Activated CD4-positive, alpha-beta T cell treated with anti-CD3 and anti-CD28 coated beads, Interleukin-2, Interleukin-6, amounts not matched to agents 100 ng/mL and 50 ng/mL, durations not matched to agents 16 hours and 8 hours (primary cell): Measurements from ENCODE around the gene RNF111.
"Not testable (repeated sequence)": the region's sequence is repeated elsewhere in the genome, so short reads cannot be mapped to it uniquely, and the experiment has no call there.

Source experiments
- DNase-seq: peaks from one replicate; pipeline ENCODE4 v3.0.0-alpha.2; 2020

RNF111 gene

GRCh38 chr15:59063042-59063441, 75.6 kb downstream of the RNF111 start:
- DNase-seq, result no peak

GRCh38 chr15:59069430-59069829, 82.0 kb downstream of the RNF111 start:
- no peak for DNase-seq

DNA sequence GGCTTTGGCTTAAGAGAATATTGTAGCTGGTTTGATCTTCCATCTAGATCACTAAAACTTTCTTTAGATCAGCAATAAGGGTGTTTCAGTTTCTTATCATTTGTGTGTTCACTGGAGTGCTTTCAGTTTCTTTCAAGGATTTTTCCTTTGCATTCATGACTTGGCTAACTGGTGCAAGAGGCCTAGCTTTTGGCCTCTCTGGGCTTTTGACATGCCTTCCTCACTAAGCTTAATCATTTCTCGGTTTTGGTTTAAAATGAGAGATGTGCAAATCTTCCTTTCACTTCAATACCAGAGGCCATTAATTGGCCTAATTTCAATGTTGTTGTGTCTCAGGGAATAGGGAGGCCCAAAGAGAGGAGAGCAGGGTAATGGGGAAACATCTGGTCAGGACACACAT, 87.1 kb downstream of the RNF111 start:
- peak; percentile 36 for DNase-seq

- DNase-seq, result no peak
Measured at GRCh38 chr15:59087731-59088130, 100.3 kb downstream of the RNF111 start.

- DNase-seq, result no peak
Measured at GRCh38 chr15:59094077-59094476, 106.6 kb downstream of the RNF111 start.

DNA sequence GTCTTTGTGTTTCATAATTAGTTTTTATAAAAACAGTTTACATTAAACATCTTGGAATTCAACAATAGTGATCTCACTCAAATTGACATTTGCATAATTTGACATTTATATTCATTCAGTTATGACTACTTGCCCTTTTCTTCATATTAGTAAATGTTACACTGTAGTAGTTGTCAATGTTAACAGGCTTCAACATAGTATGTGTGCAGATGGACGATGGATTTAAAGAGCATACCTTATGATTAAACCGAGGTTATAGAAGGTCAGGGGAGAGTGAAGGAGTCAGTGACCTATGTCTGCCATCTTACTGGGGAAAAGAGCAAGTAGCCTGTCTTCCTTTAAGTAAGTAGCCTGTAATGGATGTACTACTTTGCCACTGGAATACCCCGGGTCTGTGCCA, 109.0 kb downstream of the RNF111 start:
- DNase-seq, result no peak

- DNase-seq, result no peak
Measured at GRCh38 chr15:59099162-59099685, 111.8 kb downstream of the RNF111 start.

GRCh38 chr15:59104602-59104911, 117.1 kb downstream of the RNF111 start:
- DNase-seq, result no peak

GRCh38 chr15:59104912-59105732, 117.7 kb downstream of the RNF111 start, which contains the start of gene CCNB2:
Gene CCNB2 (plus strand): TSS chr15:59105146. CDS start chr15:59105269, 123 bp downstream.
- DNase-seq, result peak; percentile 94

DNA sequence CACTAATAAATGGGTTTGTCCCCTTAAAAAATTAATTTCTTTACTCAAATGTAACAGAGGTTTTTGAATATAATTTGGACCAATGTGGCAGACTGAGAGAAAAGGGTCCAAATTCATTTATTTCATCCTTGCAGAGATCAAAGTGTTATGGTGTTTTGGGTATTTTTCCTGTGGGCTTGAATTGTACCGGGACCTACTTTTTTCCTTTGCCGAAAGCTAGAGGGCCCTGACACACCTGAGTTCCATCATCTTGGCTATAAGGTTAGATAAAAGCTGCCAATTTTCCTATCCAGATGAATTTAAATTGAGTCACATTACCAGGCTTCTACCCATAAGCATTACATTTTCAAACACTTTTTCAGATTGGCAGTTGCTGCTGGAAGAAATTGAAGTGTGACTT, 118.4 kb downstream of the RNF111 start:
- DNase-seq, result no peak

GRCh38 chr15:59111251-59111650, 123.8 kb downstream of the RNF111 start:
- DNase-seq, result no peak

- no peak for DNase-seq
Measured at GRCh38 chr15:59115047-59115446, 127.6 kb downstream of the RNF111 start.

DNA sequence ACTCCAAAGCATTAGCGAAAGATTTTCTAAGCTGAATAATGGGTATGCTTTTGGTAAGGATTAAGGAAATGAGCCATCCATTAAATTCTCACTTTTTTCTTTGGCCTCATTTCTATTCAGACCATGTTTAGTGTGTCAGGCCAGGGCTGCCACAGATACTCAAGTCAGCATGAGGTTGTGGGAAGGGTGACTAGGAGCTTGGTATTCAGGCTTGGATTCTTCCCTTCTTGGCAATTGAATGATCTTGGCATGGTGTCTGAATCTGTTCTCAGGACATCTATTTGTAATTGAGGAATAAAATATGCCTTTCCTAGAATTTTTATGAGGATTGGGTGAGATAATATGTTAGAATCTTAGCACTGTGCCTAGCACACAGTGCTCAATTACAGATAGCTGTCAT, 128.7 kb downstream of the RNF111 start:
- DNase-seq, result no peak

- DNase-seq, result no peak
Measured at GRCh38 chr15:59116771-59117170, 129.3 kb downstream of the RNF111 start.

- DNase-seq, result no peak
Measured at GRCh38 chr15:59119625-59120024, 132.2 kb downstream of the RNF111 start.

GRCh38 chr15:59120937-59121336, 133.5 kb downstream of the RNF111 start:
- DNase-seq, result no peak

GRCh38 chr15:59124261-59124660, 136.8 kb downstream of the RNF111 start:
- DNase-seq, result no peak

DNA sequence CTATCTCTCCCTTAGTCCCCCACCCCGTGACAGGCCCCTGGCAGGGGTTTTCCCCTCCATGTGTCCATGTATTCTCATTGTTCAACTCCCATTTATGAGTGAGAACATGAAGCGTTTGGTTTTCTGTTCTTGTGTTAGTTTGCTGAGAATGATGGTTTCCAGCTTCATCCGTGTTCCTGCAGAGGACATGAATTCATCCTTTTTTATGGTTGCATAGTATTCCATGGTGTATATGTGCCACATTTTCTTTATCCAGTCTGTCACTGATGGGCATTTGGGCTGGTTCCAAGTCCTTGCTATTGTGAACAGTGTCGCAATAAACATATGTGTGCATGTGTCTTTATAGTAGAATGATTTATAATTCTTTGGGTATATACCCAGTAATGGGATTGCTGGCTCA, 138.2 kb downstream of the RNF111 start:
- not testable (repeated sequence) for DNase-seq

DNA sequence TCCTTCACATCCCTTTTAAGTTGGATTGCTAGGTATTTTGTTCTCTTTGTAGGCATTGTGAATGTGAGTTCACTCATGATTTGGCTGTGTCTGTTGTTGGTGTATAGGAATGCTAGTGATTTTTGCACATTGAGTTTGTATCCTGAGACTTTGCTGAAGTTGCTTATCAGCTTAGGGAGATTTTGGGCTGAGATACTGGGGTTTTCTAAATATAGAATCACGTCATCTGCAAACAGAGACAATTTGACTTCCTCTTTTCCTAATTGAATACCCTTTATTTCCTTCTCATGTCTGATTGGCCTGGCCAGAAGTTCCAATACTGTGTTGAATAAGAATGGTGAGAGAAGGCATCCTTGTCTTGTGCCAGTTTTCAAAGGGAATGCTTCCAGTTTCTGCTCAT, 139.8 kb downstream of the RNF111 start:
- not testable (repeated sequence) for DNase-seq

- no peak for DNase-seq
Measured at GRCh38 chr15:59131456-59131855, 144.0 kb downstream of the RNF111 start.

- DNase-seq, result no peak
Measured at GRCh38 chr15:59131969-59132562, 144.6 kb downstream of the RNF111 start.

DNA sequence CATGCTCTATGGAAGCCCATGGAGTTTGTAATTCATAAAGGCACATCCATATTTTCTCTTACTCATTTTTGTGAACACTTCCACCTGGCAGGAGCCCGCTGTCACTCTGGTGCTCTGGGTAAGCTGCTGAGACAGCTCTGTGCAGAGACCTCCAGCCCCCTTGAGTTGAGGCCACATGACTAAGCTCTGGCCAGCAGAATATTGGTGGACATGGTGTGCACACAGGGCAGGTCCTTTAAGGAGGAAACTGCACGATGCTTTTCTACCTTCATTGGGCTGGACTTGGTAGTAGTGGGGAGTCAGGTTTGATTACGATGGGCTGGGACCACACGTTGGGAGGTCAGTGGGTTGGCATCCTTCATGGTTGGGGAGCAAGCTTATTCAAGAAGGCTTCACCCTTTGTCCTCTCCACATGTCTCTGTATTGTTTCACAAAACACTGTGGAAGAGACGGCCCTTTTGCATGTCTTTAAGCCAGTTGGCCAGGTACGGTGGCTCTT, 146.5 kb downstream of the RNF111 start:
- DNase-seq, result no peak

DNA sequence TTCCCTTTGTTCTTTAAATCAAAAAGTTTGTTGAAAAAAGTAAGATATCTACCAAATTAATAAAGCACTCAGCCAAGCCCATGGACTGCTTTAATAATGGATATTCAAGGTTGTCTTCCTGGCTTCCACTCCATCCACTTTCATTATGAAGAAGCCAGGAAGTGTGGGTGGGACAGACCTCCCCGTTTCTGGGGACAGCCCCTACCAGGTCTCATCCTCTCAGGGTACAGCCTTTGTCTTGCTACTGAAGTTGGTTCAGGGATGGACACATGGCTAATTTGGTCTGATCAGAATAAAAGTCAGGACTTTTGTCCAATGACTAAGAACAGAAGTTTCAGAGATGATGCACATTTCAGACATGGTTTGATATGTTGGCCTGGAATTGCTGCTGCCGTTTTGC, 150.1 kb downstream of the RNF111 start:
- peak; percentile 33 for DNase-seq

GRCh38 chr15:59138243-59138642, 150.8 kb downstream of the RNF111 start:
- peak; percentile 62 for DNase-seq
